ENCODE measurements around the gene USP3. TPM values are rescaled to one million over a fixed set of nuclear protein-coding genes. Genes with fewer than 3 reads are reported as not detected.

USP3 gene
- polyA plus RNA-seq, 1 of the 3 experiments (the other 2 are of a cell fraction): 9.3 TPM

DNA sequence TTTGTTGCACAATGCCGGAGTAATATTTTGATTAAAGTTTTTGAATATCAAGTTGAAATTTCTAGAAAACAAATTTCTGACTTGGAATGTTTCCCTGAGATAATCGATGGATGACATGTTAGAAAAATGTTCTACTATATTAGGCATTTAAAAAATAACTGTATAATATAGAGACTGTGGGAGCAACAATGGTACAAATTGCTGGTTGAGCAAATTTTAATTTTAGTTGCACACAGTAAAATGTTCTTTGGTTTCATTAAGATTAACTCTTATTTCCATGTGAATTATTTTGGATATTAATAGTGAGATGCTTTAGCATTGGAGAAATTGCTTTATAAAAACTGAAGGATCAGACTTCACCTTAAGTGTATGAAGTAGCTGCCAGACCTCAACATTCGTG lies 9.3 kb downstream of the USP3 start:
- Histone ChIP-seq H3K9ac (no peak overlapping the region), H2AFZ (ENCODE audit: low read depth) (no peak overlapping the region), H4K20me1 (ENCODE audit: insufficient read depth) (peaks cover 62% of the 10 kb centered on the region), H3K4me1 (ENCODE audit: control insufficient read depth in 1 of 2, insufficient read depth in 2 of 2, low read depth in 1 of 2, low read length in 1 of 2) (peaks cover 14 to 47% of the 10 kb centered on the region in 2 experiments; a peak in 3 of 4 replicates), H3K27me3 (ENCODE audit: insufficient read depth) (no peaks in the 10 kb centered on the region), H3K36me3 (replicated peaks in 1 of 2; ENCODE audit: control insufficient read depth in 1 of 2, insufficient read depth in 2 of 2, low read length in 1 of 2) (no peaks in the 10 kb centered on the region), H3F3A (replicated peaks; ENCODE audit: insufficient read depth) (peaks cover 16% of the 10 kb centered on the region), H3K4me2 (no peak overlapping the region), H3K9me3 (no peaks in the 10 kb centered on the region), H3K79me2 (ENCODE audit: insufficient read depth) (peaks cover 98% of the 10 kb centered on the region), H3K9me2 (no peaks in the 10 kb centered on the region), H3K4me3 (ENCODE audit: low read depth in 2 of 2, low read length in 1 of 2) (no peak overlapping the region), H3K27ac (ENCODE audit: low read depth in 2 of 2, low read length in 1 of 2) (no peak overlapping the region)
- ChIA-PET CTCF (interaction anchor here (1.2 to 1.5 kb wide), 3 partner anchors 16 to 87 kb away, joined by 3 to 4 read pairs (median 4); no protein-coding TSS in a partner anchor), POLR2A (no interaction called here)
- TF ChIP-seq TEAD4 (IDR thresholded peaks at IDR 0.05; ENCODE audit: borderline replicate concordance, insufficient read depth) (no peak), SIN3A (IDR thresholded peaks at IDR 0.05; ENCODE audit: borderline replicate concordance, low read depth, low read length) (no peak), ELF1 (IDR thresholded peaks at IDR 0.05) (no peak), MXI1 (IDR thresholded peaks at IDR 0.05; ENCODE audit: low read depth, low read length) (no peak), YY1 (IDR thresholded peaks at IDR 0.05; ENCODE audit: low read depth) (no peak), RFX5 (IDR thresholded peaks at IDR 0.05; ENCODE audit: low read length) (no peak), FOXM1 (IDR thresholded peaks at IDR 0.05; ENCODE audit: low read depth) (no peak), EP300 (IDR thresholded peaks at IDR 0.05; ENCODE audit: borderline replicate concordance in 1 of 2, low read depth in 1 of 2, low read length in 1 of 2) (no peak), FOXJ3 (CRISPR knock-in tag; IDR thresholded peaks at IDR 0.05) (no peak), TAF1 (IDR thresholded peaks at IDR 0.05; ENCODE audit: borderline replicate concordance, low read depth, low read length) (no peak)
- TF ChIP-seq, protein P1, sequence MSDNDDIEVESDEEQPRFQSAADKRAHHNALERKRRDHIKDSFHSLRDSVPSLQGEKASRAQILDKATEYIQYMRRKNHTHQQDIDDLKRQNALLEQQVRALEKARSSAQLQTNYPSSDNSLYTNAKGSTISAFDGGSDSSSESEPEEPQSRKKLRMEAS (IDR thresholded peaks at IDR 0.05; ENCODE audit: low read depth): no peak
- TF ChIP-seq, protein P2, sequence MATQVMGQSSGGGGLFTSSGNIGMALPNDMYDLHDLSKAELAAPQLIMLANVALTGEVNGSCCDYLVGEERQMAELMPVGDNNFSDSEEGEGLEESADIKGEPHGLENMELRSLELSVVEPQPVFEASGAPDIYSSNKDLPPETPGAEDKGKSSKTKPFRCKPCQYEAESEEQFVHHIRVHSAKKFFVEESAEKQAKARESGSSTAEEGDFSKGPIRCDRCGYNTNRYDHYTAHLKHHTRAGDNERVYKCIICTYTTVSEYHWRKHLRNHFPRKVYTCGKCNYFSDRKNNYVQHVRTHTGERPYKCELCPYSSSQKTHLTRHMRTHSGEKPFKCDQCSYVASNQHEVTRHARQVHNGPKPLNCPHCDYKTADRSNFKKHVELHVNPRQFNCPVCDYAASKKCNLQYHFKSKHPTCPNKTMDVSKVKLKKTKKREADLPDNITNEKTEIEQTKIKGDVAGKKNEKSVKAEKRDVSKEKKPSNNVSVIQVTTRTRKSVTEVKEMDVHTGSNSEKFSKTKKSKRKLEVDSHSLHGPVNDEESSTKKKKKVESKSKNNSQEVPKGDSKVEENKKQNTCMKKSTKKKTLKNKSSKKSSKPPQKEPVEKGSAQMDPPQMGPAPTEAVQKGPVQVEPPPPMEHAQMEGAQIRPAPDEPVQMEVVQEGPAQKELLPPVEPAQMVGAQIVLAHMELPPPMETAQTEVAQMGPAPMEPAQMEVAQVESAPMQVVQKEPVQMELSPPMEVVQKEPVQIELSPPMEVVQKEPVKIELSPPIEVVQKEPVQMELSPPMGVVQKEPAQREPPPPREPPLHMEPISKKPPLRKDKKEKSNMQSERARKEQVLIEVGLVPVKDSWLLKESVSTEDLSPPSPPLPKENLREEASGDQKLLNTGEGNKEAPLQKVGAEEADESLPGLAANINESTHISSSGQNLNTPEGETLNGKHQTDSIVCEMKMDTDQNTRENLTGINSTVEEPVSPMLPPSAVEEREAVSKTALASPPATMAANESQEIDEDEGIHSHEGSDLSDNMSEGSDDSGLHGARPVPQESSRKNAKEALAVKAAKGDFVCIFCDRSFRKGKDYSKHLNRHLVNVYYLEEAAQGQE (IDR thresholded peaks at IDR 0.05; ENCODE audit: low read depth, low read length): no peak
- DNase-seq: no peak
- 87% methylated on average over 3 of the region's 3 CpGs for WGBS (ENCODE audit: low lambda C conversion rate)

DNA sequence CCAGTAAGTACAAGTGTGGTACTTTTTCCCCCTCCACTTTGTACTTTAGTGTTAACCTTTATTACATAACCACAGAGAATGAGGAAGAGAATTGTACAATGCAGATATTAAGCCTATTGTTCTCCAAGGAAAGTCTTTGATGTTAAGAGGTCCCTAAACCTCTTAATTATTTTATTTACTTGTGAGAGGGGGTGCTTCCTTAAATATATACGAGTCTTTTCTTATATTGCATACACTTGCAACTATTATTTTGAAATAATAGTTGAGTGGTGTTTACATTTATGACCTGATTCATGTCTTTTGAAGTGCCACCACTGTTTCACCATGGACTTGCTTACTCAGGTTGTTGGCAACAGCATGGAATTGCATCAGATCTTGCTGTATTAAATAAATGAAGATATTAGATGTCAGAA lies 10.1 kb downstream of the USP3 start:
- Histone ChIP-seq H3K4me3 (ENCODE audit: low read depth in 2 of 2, low read length in 1 of 2) (no peak overlapping the region), H3K4me1 (ENCODE audit: control insufficient read depth in 1 of 2, insufficient read depth in 2 of 2, low read depth in 1 of 2, low read length in 1 of 2) (peaks cover 14 to 43% of the 10 kb centered on the region in 2 experiments; a peak in 3 of 4 replicates), H3K36me3 (replicated peaks in 1 of 2; ENCODE audit: control insufficient read depth in 1 of 2, insufficient read depth in 2 of 2, low read length in 1 of 2) (no peaks in the 10 kb centered on the region), H3K27ac (ENCODE audit: low read depth in 2 of 2, low read length in 1 of 2) (no peak overlapping the region), H3K79me2 (ENCODE audit: insufficient read depth) (peaks cover 98% of the 10 kb centered on the region), H4K20me1 (ENCODE audit: insufficient read depth) (peaks cover 62% of the 10 kb centered on the region), H3K9me2 (no peaks in the 10 kb centered on the region), H3F3A (replicated peaks; ENCODE audit: insufficient read depth) (peaks cover 11% of the 10 kb centered on the region), H3K27me3 (ENCODE audit: insufficient read depth) (no peaks in the 10 kb centered on the region), H2AFZ (ENCODE audit: low read depth) (no peak overlapping the region), H3K9ac (no peak overlapping the region), H3K4me2 (no peak overlapping the region), H3K9me3 (no peaks in the 10 kb centered on the region)
- ChIA-PET POLR2A (no interaction called here), CTCF (interaction anchor here (1.0 to 1.5 kb wide), 4 partner anchors 9 to 86 kb away, joined by 3 to 7 read pairs (median 4); no protein-coding TSS in a partner anchor)
- WGBS (ENCODE audit: low lambda C conversion rate): 59% methylated on average over 1 of the region's 1 CpG
- DNase-seq: no peak
- TF ChIP-seq GATA2 (CRISPR knock-in tag; IDR thresholded peaks at IDR 0.05): no peak
- no peak for TF ChIP-seq EP300 (IDR thresholded peaks at IDR 0.05; ENCODE audit: borderline replicate concordance in 1 of 2, low read depth in 1 of 2, low read length in 1 of 2)

Measured in SK-N-SH (cell line).